ENCODE measurements around the gene HIRA.

GRCh38 chr22:19470010-19470409 lies 38.5 kb upstream of the HIRA start:
- no peak for TF ChIP-seq EZH2 (IDR thresholded peaks at IDR 0.05; ENCODE audit: insufficient read depth, poor library complexity, severe bottlenecking)
- no peak for TF ChIP-seq EZH2phosphoT487 (IDR thresholded peaks at IDR 0.05; ENCODE audit: insufficient read depth, low read depth)
